Mucosa of descending colon (tissue), 3 donors: ENCODE data around the gene EFHC1. TPM values are rescaled to one million over a fixed set of nuclear protein-coding genes. Genes with fewer than 3 reads are reported as not detected.

Experiments used
- ATAC-seq: fragments of 200-7000 bp; cut with Tn5 transposase; one replicate; pipeline ENCODE4 v1.9.1; 2020; ENCODE audit warnings: mild to moderate bottlenecking, moderate library complexity
- DNase-seq, 3 donors: peaks; one replicate each; pipeline ENCODE4 v3.0.0-alpha.2; 2020
- H3K36me3 ChIP-seq: fragments of 200-600 bp; one replicate; pipeline ENCODE4 v1.8.0; 2021; ENCODE audit warnings: low read depth, mild to moderate bottlenecking
- H3K4me1 ChIP-seq: fragments of 200-600 bp; one replicate; pipeline ENCODE4 v1.8.0; 2021; ENCODE audit warnings: low read depth, mild to moderate bottlenecking
- H3K4me3 ChIP-seq: fragments of 200-600 bp; one replicate; pipeline ENCODE4 v1.8.0; 2021; ENCODE audit warnings: mild to moderate bottlenecking
- H3K9me3 ChIP-seq: fragments of 200-600 bp; one replicate; pipeline ENCODE4 v1.8.0; 2021; ENCODE audit warnings: mild to moderate bottlenecking
- intact Hi-C, 2 donors: fragments of 100-400 bp; cut with DNase I in 1 of 2; cut with micrococcal nuclease in 1 of 2; formaldehyde crosslinking; loops; one replicate each; pipeline versions ENCODE4 v1.11.0 to v1.11.1; 2022; cut with DNase I, micrococcal nuclease
- total RNA-seq, 3 donors: library from RNA; stranded (reverse); fragmentation: NEBNext Ultra II Directional in 2 of 3; extraction: Animal tissue kit (Norgen Biotek cat#: 25700) in 2 of 3; gene quantifications; one replicate each; pipeline versions ENCODE4 v1.2.1 to v1.2.4, GENCODE V29; 2021 to 2023
- TF ChIP-seq, protein P1 (sequence below): fragments of 200-600 bp; IDR thresholded peaks from one replicate; pipeline ENCODE4 v1.8.0; 2022; ENCODE audit warnings: antibody characterized with exemption, mild to moderate bottlenecking
- donor health status: DM: no; HTN: no; CAD: no; lungs with moderate emphysema.
- donor health status: DM: no; HTN: no; CAD: no.
- donor health status: DM: no; HTN: yes; CAD: no.

Gene EFHC1
- total RNA-seq, 3 donors from 2014 or later = 10.8 to 22.2 (median 20.5) TPM

DNA sequence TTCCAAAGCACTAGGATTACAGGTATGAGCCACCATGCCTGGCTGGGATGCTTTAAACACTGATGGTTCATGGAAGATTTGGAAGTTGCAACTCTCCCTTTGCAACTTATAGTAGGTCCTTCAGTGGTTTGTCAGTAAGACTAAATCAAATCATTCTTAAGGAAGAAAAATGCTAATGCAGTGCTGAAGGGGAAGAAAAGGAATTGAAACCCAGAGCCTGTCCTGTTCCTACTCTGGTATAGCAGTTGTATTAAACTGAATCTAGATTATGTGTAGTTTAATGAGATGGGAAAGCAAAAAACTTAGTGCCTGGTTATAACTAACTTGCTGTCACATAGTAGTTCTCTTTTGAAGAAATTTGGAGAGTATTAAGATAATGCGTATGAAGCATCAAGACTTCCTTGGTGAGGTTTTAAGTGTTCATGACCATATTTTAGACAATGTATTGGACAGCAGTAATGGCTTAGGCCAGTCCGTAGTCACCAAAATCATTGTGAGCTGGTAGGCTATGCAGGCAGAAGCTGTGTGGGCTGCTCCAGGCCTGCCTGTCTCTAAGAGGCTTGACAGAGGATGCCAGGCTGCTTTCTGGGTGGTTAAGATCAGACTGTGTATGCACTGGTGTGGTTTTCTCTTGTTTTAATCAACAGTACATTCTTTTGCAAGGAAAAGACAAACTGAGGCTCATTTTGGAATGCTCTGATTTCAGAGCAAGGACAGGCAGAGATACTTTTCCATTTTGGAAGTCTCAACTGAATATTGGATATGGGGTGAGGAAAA, 44.2 kb upstream of the EFHC1 start:
- intact Hi-C loops = no loop called here
- DNase-seq (no peak), ATAC-seq (peak; percentile 10)
- H3K9me3 ChIP-seq = no peaks in the 10 kb centered on the region
- peaks cover 24% of the 10 kb centered on the region for H3K4me1 ChIP-seq
- H3K36me3 ChIP-seq = no peaks in the 10 kb centered on the region
- H3K4me3 ChIP-seq = no peak overlapping the region
- TF ChIP-seq, protein P1, sequence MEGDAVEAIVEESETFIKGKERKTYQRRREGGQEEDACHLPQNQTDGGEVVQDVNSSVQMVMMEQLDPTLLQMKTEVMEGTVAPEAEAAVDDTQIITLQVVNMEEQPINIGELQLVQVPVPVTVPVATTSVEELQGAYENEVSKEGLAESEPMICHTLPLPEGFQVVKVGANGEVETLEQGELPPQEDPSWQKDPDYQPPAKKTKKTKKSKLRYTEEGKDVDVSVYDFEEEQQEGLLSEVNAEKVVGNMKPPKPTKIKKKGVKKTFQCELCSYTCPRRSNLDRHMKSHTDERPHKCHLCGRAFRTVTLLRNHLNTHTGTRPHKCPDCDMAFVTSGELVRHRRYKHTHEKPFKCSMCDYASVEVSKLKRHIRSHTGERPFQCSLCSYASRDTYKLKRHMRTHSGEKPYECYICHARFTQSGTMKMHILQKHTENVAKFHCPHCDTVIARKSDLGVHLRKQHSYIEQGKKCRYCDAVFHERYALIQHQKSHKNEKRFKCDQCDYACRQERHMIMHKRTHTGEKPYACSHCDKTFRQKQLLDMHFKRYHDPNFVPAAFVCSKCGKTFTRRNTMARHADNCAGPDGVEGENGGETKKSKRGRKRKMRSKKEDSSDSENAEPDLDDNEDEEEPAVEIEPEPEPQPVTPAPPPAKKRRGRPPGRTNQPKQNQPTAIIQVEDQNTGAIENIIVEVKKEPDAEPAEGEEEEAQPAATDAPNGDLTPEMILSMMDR = no peak

DNA sequence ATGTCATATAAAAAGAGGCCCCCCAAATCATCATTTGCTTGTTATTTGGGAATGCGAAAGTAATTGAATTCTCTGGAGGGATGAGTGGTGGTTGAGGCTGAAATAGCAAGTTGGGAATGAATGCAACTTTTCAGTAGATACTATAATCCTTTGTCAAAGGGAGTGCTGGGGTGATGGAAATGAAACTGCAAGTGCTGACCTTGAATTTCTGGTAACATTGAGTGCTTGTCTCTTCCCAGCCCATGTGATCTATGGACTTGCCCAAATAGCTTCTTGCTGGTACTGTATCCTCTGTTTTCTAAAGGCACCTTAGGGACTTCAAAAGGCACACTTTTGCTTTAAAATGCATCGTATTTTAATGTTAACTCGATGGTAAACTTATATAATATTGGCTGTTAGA, 43.4 kb upstream of the EFHC1 start:
- TF ChIP-seq, protein P1 = no peak
- Histone ChIP-seq H3K9me3 (no peaks in the 10 kb centered on the region), H3K4me3 (no peak overlapping the region), H3K36me3 (no peaks in the 10 kb centered on the region), H3K4me1 (peaks cover 24% of the 10 kb centered on the region)
- intact Hi-C loops = no loop called here
- peak; percentile 15 for ATAC-seq
- DNase-seq = no peak

DNA sequence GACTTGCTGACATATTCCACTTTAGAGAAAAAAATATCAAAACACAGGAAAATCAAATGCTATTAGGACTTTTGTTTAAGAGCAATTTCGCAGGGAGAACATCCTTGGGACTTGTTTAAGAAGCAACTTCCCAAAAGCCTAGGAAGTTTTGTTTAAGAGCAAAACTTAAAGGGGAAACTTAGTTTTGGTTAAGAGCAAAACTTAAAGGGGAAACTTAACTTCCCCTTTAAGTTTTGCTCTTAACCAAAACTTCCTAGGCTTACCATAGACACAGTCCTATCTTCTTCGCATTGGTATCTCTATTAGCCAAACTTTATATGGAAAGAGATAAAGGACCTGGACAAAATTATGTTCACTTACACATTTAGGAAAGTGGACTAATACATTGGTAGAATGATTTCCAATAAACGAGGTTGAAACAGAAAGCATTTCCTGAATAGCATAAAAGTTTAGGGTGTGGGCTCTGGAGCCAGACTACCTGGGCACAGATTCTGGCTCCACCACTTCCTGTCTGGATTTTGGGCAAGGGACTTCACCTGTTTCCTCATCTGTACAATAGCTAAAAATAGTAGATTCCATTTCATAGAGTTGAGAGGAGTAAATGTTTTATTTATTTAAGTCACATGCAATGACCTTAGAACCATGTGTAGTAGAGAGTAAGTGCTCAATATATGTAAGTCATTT, 42.5 kb upstream of the EFHC1 start:
- TF ChIP-seq, protein P1 = no peak
- DNase-seq = no peak
- H3K4me1 ChIP-seq = peaks cover 24% of the 10 kb centered on the region
- H3K36me3 ChIP-seq = no peaks in the 10 kb centered on the region
- no peaks in the 10 kb centered on the region for H3K9me3 ChIP-seq
- intact Hi-C loops = no loop called here
- peak; percentile 79 for ATAC-seq
- H3K4me3 ChIP-seq = no peak overlapping the region

DNA sequence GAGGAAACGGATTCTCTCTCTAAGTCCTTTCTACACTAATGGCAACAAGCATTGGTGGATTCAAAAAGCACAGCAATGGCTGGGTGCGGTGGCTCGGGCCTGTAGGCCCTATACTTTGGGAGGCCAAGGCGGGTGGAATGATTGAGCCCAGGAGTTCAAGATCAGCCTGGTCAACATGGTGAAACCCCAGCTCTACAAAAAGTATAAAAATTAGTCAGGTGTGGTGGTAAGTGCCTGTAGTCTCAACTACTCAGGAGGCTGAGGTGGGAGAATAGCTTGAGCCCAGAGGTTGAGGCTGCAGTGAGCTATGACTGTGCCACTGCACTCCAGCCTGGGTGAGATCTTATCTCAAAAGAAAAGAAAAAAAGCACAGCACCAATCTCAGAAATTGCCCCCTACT, 38.9 kb upstream of the EFHC1 start:
- ATAC-seq (no peak), DNase-seq (no peak)
- TF ChIP-seq, protein P1 = no peak
- Histone ChIP-seq H3K4me3 (no peak overlapping the region), H3K9me3 (no peaks in the 10 kb centered on the region), H3K36me3 (no peaks in the 10 kb centered on the region), H3K4me1 (peaks cover 24% of the 10 kb centered on the region)
- intact Hi-C loops = no loop called here

DNA sequence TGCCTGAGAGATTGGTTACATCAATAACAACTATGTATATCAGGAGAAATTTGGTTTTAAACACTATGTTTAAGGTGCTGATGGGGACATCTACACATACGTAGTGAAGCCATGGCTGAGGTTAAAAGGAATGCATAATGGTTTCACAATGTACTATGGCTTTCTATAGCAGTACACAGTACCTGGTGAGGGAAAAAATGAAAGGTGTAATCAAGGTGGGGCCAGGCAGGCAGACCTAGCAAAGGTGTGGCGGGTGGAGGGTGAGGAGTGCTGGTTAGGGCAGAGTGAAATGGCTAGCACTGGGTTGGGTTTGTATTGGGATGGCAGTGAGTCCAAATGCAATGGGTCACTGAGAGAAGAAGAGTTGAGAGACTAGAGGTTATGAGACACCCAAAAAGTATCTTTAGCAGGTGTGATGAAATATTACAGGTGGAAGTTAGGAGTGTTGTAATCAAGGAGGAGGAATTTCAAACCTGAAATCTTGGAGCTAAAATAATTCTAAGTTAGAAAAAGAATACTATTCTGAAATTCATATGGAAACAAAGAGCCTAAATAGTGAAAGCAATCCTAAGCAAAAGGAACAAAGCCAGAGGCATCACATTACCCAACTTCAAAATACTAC, 35.9 kb upstream of the EFHC1 start:
- no peak overlapping the region for H3K4me3 ChIP-seq
- TF ChIP-seq, protein P1 = no peak
- intact Hi-C loops = no loop called here
- H3K4me1 ChIP-seq = peaks cover 25% of the 10 kb centered on the region
- H3K36me3 ChIP-seq = no peaks in the 10 kb centered on the region
- peak in 1 of 3 donors; percentile 21 for DNase-seq
- no peaks in the 10 kb centered on the region for H3K9me3 ChIP-seq
- ATAC-seq = peak; percentile 83
